Loucy (cell line): ENCODE data around the gene POLD1.

Source experiments
- EZH2phosphoT487 ChIP-seq: fragments of 200-600 bp; IDR thresholded peaks from 2 replicates; pipeline ENCODE4 v1.6.1; 2018; ENCODE audit warnings: antibody characterized with exemption, mild to moderate bottlenecking, moderate library complexity, borderline replicate concordance
- TF ChIP-seq, protein P1 (sequence below): fragments of 200-600 bp; sonication (generic); conservative IDR thresholded peaks from 2 replicates; pipeline ENCODE4 v1.5.1; 2014; ENCODE audit warnings: mild to moderate bottlenecking, antibody characterized with exemption, low read length

DNA sequence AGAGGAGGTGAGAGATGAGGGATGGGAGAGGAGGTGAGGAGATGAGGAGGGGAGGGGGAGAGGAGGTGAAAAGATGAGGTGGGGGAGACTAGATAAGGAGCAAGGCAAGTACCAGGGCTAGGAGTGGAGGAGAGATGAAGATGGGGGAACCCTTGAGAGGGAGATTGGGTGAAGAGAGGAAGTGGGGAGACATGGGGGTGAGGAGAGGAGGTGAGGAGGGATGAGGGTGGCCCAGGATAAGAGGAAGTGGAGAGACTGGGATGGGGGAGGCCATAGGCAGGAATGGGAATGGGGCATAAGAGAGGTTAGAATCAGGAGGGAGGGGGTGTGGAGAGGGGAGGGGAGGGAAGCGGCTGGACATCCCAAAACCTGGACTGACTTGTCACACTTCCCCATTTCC lies 75.5 kb downstream of the POLD1 start:
- TF ChIP-seq, protein P1, sequence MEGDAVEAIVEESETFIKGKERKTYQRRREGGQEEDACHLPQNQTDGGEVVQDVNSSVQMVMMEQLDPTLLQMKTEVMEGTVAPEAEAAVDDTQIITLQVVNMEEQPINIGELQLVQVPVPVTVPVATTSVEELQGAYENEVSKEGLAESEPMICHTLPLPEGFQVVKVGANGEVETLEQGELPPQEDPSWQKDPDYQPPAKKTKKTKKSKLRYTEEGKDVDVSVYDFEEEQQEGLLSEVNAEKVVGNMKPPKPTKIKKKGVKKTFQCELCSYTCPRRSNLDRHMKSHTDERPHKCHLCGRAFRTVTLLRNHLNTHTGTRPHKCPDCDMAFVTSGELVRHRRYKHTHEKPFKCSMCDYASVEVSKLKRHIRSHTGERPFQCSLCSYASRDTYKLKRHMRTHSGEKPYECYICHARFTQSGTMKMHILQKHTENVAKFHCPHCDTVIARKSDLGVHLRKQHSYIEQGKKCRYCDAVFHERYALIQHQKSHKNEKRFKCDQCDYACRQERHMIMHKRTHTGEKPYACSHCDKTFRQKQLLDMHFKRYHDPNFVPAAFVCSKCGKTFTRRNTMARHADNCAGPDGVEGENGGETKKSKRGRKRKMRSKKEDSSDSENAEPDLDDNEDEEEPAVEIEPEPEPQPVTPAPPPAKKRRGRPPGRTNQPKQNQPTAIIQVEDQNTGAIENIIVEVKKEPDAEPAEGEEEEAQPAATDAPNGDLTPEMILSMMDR = no peak
- TF ChIP-seq EZH2phosphoT487 = no peak
